Activated T-cell treated with anti-CD3 and anti-CD28 coated beads for 4 hours (primary cell): ENCODE data around the gene SCN10A.

Experiments
- DNase-seq: peaks from one replicate; pipeline ENCODE4 v3.0.0-alpha.2; 2020

Gene SCN10A

GRCh38 chr3:38816026-38816425 lies at the start of gene SCN10A:
SCN10A (minus strand) TSS chr3:38816217; CDS start chr3:38794010, 22,207 bp downstream.
- no peak for DNase-seq

- DNase-seq = no peak
Observed at GRCh38 chr3:38853011-38853410, 37.0 kb upstream of the SCN10A start.

- DNase-seq = no peak
Observed at GRCh38 chr3:38843898-38844297, 27.9 kb upstream of the SCN10A start.

GRCh38 chr3:38842266-38842965 lies 26.4 kb upstream of the SCN10A start:
- no peak for DNase-seq

GRCh38 chr3:38840987-38841386 lies 25.0 kb upstream of the SCN10A start:
- DNase-seq = no peak

GRCh38 chr3:38837358-38837757 lies 21.3 kb upstream of the SCN10A start:
- DNase-seq = no peak

GRCh38 chr3:38836561-38836960 lies 20.5 kb upstream of the SCN10A start:
- no peak for DNase-seq

- no peak for DNase-seq
Observed at GRCh38 chr3:38835939-38836338, 19.9 kb upstream of the SCN10A start.

- no peak for DNase-seq
Observed at GRCh38 chr3:38834717-38835116, 18.7 kb upstream of the SCN10A start.

GRCh38 chr3:38834110-38834509 lies 18.1 kb upstream of the SCN10A start:
- no peak for DNase-seq

- DNase-seq = no peak
Observed at GRCh38 chr3:38829404-38829803, 13.4 kb upstream of the SCN10A start.

- DNase-seq = no peak
Observed at GRCh38 chr3:38828681-38829080, 12.7 kb upstream of the SCN10A start.

GRCh38 chr3:38827791-38828190 lies 11.8 kb upstream of the SCN10A start:
- DNase-seq = no peak

- no peak for DNase-seq
Observed at GRCh38 chr3:38826001-38826400, 10.0 kb upstream of the SCN10A start.

GRCh38 chr3:38824349-38824748 lies 8.3 kb upstream of the SCN10A start:
- DNase-seq = no peak

- no peak for DNase-seq
Observed at GRCh38 chr3:38823722-38824121, 7.7 kb upstream of the SCN10A start.

- no peak for DNase-seq
Observed at GRCh38 chr3:38823186-38823585, 7.2 kb upstream of the SCN10A start.

GRCh38 chr3:38811822-38812221 lies 4.2 kb downstream of the SCN10A start:
- no peak for DNase-seq

GRCh38 chr3:38805765-38806386 lies 10.1 kb downstream of the SCN10A start:
- no peak for DNase-seq

GRCh38 chr3:38805004-38805403 lies 11.0 kb downstream of the SCN10A start:
- no peak for DNase-seq

GRCh38 chr3:38800511-38800910 lies 15.5 kb downstream of the SCN10A start:
- no peak for DNase-seq

- no peak for DNase-seq
Observed at GRCh38 chr3:38793721-38794120, 22.3 kb downstream of the SCN10A start.

- no peak for DNase-seq
Observed at GRCh38 chr3:38792983-38793382, 23.0 kb downstream of the SCN10A start.

GRCh38 chr3:38782148-38782547 lies 33.9 kb downstream of the SCN10A start:
- no peak for DNase-seq

GRCh38 chr3:38773528-38773927 lies 42.5 kb downstream of the SCN10A start:
- DNase-seq = no peak
